DMS53 treated with DMSO at 0.1 percent for 48 hours (cell line): ENCODE measurements around the gene FRMD8.

Experiments
- DNase-seq: peaks from one replicate; lab custom pipeline; 2025; ENCODE audit not compliant: unreplicated experiment; lab: John Stamatoyannopoulos, UW

Gene FRMD8

DNA sequence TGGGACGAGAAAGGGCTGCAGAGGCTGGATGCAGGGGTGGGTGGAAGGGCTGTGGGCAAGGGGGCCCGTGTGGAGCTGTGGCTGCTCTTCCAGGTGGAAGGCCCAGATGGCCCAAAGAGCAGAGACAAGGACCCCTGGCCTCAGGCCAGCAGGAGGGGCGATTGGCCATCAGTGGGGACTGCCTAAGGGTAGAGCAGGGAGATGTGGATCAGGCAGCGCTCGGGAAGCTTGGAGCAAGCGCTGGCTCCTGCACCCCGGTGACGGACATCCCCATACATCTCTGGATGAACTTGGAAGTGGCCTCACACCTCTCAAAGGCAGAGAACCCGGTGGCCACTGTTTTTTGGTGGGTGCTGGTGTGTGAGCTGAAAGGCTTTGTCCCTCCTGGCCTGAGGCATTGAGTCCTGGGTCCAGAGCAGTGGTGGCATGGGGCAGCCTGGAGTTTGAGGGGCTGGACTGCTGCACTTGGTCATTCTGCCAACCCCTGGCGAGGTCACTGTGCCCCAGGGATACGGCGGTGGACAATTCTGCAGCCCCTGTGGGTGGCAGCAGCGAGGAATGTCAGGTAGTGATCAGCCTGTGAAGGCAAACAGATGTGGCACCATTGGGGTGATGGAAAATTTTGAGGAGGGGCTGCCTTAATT, 5.9 kb downstream of the FRMD8 start:
- no peak for DNase-seq

DNA sequence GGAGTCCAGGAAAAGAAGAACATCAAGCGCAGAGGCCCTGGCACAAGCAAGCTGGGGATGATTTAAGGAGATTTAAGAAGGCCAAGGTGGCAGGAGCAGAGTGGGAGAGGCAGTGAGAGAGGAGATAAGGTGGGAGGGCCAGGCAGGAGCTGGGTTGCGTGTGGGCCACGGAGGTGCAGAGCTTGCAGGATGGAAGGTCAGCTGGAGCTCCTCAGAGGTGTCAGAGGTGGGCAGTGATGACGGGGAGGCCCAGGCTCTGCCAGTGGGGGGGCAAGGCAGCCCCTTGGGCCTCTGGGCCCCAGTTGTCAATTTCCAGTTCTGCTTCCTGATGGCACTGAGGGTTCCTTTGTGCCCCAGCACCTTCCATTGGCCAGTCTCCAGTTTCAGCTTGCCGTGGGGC, 6.5 kb downstream of the FRMD8 start:
- no peak for DNase-seq

DNA sequence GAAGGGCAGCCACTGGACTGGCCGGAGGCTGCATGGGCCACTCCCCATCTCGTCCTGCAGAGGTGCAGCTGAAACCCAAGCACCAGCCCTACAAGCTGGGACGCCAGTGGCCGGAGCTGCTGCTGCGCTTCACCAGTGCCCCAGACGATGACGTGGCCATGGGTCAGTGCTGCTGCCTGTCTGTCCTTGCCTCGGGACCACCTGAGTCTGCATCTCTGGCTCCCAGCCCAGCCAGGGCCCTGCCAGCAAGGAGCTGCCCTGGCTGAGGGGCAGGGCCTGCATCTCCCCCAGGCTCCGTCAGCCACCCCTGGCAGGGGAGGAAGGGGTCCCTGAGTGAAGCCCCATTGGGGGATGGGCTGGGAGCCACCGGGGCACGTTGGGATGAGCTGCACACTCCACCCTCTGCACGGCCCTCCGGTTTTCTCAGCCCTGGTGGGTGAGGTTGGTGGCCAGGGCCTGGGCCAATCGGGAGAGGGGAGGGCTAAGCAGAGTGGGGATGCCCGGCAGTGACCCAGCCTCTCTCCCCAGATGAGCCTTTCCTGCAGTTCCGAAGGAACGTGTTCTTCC, 7.2 kb downstream of the FRMD8 start:
- no peak for DNase-seq

DNA sequence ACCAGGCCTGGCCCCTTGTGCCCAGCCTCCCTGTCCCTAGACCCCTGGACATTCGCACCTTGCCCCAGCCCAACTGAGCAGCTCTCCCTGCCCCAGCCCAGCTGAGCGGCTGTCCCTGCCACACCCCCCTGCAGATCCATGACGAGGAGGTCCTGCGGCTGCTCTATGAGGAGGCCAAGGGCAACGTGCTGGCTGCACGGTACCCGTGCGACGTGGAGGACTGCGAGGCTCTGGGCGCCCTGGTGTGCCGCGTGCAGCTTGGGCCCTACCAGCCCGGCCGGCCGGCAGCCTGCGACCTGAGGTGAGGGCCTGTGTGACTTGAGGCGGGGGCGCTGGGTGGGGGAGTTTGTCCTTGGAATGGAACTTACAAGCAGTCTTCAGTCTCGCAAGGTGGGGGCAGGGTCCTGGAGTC, 7.7 kb downstream of the FRMD8 start:
- DNase-seq: no peak

DNA sequence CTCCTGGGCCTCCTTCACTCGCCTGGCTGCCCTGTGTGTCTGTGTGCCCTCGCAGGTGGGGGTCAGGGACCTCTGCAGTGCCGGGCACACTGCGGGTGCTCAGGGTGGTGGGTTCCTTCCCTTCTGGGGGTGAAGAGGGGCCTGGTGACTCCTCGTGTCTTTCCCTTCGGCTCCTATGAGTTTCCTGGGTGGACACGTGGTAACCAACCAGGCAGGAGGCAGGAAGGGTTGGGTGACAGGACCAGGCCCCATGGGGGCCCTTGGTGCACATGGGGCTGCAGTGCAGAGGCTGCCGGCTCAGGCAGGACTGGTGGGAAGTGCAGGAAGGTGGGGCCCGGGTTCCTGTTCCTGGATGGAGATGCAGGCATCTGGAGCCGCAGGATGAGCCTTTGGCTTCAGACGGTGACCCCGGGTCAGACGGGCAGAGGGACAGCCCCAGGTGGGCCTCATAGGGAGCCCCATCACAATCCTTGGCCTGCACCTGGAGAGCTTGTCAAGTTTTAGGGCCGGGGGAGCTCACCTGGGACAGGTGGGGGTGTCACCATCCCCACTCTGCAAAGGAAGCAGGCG, 9.6 kb downstream of the FRMD8 start:
- no peak for DNase-seq

DNA sequence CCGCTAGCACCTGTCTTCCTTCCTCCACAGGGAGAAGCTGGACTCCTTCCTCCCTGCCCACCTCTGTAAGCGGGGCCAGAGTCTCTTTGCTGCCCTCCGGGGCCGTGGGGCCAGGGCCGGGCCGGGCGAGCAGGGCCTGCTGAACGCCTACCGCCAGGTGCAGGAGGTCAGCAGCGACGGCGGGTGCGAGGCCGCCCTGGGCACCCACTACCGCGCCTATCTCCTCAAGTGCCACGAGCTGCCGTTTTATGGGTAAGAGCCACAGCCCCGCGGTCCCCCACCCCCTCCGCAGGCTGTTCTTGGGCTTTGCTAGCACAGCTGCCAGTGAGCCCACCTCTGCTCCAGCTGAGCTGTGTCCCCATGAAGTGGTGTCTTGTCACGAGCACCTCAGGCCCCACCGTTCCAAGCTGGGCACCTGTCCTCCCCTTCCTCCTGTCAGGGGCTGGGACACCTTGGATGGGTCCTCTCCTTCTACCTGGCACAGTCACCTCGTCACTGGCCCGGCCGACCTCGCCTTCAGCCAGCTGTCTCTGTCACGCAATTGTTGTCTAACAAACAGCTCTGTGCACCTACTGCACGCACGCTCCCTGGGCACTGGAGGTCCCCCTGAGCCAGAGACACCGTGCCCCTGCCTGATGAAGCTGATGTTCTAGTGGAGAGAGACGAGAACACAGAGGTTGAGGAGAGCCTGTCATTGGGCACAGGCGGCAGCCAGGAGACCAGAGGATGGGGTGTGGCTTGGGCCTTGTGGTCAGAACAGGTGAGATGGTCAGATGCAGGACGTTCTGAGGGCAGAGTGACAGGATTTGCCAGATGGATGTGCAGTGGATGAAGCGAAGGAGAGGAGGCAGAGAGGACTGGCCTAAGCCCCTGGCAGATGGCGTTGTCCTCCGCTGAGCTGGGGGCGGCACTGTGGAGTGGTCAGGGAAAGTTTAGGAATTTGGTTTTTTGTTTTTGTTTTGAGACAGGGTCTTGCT, 10.6 kb downstream of the FRMD8 start:
- DNase-seq: no peak

DNA sequence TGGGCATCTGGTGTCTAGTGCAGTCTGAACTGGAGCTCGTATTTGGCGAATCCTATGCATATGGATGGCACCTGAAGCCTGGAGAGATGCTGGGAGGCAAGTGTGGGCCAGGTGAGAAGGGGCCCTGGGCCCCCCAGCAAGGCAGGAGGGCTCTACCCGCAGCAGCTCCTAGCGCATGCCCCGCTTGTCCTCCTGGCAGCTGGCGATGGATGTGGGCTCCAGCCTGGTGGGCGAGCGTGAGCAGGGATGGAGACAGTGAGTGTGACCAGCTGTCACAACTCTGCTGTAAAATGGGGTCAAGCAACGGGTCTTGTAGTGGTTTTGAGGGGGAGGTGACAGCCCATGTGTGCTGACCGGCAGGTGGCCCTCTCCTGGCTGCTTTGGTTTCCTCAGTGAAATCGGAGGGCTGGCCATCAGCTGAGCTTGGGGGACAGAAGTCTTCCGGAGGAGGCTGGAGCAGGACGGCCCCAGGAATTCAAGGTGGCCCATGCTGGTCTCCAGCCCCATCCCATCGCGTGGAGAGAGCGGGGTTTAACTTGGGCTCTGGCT, 12.0 kb downstream of the FRMD8 start:
- DNase-seq: no peak

DNA sequence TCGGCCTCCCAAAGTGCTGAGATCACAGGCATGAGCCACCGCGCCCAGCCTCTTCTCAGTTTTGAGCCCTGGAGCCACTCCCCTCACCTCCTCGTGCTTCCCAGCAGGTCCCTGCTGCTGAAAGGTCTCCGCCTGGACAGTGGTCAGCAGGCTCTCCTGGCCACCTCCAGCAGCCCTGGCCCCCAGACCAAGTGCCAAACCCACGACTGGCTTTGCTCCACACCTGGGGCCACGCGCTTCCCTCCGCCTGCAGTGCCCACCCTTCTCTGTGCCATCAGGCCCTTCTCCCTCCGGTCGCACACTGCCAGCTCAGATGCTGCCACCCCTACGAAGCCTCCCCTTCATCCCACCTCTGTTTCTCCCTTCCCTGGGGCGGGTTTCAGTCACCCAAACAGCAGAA, 12.8 kb downstream of the FRMD8 start:
- DNase-seq: no peak

DNA sequence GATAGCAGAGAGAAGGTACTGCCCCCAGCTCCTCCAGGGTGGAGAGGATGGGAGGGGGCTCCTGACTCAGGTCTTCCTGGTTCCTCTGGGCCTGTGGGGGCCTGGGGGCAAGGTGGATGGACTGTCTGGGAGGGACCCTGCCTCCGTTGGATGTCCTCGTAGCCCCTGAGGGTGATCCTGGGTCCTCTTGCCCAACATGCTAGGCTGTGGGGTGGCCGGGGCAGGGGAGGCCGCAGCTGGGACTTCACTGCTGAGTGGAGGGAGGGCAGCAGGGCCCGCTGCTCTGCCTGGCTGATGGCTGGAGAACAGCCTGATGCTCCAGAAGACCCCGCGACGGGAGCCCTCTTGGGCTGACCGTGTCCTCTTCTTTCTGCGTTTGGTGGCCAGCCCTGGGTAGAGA, 13.4 kb downstream of the FRMD8 start:
- no peak for DNase-seq

DNA sequence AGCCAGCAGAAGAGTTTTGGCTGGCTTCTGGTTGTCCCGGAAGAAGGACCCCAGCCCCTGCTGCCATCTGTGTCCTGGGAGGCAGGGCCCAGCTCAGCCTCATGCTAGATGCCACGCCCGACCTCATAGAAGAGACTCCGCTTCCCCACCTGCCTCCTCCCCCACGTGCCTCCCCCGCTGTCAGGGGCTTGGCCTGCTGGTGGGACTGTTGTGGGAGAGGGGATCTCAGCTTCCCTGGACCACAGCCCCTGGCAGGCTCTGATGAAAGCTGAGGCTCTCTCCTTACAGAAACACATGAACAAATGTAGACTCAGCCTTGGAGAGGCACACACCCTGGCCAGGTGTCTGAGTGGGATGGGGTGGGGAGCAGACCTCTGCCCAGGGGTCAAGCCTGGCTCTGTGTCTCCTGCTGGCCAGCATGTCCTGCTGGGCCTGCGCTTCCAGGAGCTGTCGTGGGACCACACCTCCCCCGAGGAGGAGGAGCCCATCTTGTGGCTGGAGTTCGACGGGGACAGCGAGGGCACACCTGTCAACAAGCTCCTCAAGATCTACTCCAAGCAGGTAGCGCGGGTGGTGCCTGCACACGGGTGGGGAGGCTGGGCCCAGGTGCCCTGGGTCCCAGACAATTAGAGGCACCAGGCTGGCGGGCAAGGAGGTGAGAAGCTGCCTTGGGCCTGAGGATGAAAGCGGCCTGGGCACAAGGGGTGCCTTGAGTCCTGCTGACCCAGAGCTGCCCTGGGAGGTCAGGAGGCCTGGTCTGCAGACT, 14.1 kb downstream of the FRMD8 start:
- DNase-seq: no peak

DNA sequence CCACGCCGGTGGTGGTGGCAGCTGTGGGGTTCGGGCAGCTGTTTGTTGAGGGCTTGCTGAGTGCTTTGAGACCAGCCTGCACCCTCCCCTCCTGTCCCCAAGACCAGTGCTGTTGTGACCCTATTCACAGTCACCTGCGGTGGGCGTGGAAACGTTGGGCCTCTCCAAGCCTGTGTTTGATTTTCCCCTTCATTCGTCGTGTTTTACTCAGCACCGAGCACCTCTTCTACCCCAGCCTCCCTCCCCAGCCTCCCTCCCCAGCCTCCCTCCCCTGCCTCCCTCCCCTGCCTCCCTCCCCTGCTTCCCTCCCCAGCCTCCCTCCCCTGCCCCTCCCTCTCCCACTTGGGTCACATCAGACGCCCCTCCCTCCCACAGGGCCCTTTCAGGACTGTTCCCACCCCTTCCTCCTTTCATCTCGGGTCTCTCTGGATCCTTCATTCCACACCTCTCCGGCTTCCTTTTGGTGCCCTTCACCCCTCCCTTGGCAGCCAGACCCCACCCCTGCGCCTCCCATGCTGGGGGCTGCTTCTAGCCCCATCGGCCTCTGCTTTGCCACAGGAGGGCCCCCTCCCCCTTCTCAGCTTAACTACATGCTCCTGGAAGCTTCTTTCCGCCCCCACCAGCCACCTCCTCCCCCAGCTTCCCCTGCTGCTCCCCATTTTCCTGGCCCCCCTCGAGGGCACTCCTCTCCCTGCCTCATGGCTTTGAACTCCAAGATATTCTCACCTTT, 14.8 kb downstream of the FRMD8 start:
- no peak for DNase-seq

DNA sequence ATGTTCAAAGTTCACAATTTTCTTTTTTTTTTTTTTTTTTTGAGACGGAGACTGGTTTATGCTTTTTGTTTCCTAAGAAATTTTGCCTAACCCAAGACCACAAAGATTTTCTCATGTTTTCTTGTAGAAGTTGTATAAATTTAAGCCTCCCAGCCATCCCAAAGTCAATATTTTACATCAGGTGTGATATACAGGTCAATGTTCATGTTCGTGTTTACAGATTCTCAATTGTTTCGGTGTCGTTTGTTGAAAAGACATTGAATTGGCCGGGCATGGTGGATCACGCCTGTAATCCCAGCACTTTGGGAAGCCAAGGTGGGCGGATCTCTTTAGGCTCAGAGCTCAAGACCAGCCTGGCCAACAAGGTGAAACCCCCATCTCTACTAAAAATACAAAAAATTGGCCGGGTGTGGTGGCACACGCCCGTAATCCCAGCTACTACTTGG, 15.4 kb downstream of the FRMD8 start:
- DNase-seq: no peak

DNA sequence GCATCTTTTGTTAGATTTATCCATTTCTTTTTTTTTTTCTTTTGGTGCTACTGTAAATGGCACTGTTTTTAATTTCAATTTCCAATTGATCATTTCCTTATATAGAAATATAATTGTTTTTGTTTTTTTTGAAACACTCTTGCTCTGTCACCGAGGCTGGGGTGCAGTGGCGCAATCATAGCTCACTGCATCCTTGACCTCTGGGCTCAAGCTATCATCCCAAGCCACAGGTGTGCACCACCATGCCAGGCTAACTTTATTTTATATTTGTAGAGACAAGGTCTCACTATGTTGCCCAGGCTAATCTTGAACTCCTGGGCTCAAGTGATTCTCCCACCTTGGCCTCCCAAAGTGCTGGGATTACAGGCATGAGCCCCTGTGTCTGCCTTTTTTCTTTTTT, 16.4 kb downstream of the FRMD8 start:
- DNase-seq: no peak

DNA sequence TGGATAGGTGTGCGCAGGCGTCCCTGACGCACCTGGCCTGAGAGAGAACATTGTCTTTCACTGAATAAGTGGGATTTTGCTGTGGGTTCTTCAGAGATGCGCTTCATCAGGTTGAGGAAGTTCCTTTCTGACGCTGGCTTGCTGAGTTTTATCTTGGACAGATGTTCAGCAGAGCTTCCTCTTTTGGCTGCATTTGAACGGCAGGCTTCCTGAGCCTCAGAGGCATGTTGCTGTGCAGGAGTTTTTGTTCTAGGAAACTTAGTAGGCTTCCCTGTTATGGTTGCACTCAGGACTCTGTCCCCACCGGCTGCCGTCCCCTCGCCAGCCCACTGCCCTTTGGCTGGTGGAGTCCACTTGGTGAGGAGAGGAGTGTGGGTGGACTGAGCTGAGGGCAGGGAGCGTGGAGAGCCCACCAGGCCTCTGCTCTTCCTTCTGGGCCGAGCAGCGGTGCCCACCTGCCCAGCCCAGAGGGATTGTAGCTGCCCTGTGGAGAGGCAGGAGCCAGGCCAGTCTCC, 17.2 kb downstream of the FRMD8 start:
- no peak for DNase-seq

DNA sequence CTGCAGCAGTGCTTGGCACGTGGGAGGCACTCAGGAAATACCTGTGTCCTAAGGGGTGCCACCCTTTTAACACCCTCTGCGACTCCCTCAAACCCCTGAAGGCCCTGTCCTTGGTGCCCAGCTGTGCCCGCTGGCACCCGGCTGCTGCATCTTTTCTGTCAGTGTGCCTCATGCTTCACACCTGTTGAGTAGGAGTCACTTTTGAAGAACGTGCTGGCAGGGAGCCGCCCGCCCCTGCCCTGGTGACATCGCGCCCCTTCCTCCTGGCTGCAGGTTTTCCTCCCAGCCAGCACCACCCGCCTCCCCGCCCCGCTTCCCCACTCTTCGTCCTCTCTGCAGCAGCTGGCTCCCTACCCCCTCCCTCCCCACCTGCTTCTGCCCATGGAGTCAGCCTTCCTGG, 17.8 kb downstream of the FRMD8 start:
- no peak for DNase-seq

DNA sequence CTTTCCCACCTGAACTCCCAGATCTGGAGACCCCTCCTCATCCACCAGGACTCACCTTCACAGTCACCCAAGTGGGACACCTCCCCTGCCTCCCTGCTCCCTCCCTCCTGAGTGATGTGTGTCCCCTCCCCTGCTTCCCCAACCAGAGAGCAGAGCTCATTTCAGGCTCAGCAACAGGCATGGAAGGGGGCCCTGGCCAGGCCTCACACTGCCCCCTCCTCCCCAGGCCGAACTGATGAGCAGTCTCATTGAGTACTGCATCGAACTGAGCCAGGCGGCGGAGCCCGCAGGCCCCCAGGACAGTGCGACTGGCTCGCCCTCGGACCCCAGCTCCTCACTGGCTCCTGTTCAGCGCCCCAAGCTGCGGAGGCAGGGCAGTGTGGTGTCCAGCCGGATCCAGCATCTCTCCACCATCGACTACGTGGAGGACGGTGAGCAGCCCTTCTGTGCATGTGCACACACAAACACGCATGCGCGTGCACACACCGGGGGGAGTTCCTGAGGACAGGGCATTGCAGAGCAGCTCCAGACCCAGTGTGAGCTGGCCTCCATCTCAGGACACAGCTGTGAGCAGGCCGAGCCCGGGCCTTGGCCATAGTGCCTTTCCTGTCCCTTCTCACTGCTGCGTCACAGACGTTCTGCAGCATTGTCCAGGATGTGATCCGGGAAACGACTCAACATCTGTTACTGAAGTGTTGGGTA, 18.4 kb downstream of the FRMD8 start:
- DNase-seq: no peak

DNA sequence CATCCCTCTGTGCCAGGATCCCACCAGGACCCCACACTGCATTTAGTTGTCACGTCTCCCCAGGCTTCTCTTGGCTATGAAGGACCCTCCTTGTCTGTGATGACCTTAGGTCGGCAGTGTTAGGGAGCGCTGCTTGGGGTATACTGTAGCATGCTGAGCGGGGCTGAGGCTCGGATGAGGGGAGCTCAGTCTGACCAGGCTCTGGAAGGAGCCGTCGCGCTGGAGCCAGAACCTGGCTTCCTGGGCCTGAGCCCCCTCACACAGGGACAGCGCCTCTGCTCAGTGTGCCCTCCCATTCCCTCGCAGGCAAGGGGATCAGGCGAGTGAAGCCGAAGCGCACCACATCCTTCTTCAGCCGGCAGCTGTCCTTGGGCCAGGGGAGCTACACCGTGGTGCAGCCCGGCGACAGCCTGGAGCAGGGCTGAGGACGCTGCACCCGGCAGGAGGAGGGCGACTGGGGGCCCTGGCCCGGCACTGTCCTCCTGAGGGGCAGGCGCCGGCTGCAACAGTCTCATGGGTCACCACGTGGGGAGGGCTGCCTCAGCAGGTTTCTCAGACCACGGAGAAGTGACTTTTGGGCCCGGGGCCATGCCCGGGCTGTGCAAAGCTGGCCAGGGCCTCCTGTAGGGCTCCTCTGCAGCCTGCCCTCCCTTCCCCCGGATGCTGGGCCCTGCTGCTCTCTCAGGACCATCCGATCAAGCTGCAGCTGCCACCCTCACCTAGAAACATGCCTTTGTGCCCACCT, 24.7 kb downstream of the FRMD8 start:
- no peak for DNase-seq

DNA sequence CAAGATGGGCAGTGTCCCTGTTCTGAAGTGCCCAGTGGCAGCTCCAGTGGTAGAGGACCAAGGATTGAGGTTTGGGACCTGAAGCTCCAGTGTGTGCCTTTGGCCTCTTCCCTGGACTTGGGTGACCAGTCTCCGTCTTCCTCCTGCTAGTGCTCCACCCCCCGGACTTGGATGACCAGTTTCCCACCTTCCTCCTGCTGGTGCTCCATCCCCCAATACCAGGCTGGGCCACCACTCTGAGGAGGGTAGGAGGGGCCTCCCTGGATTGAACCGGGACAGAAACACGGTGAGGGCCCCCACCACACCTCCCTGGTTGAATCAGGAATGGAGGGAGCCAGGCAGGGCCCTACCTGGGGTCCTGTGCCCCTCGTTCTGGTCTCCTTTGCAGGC, 25.2 kb downstream of the FRMD8 start:
- no peak for DNase-seq
